SK-N-SH (cell line): ENCODE results near the gene CNTN4. TPM values are rescaled to one million over a fixed set of nuclear protein-coding genes. Genes with fewer than 3 reads are reported as not detected.

Source experiments
- CTCF ChIA-PET: fragments of 300-600, 350-600 bp; formaldehyde crosslinking; extraction: SDS; loops from one replicate; lab custom pipeline; 2021; lab: Yijun Ruan, JAX
- POLR2A ChIA-PET: fragments of 350-600 bp; sonication (Branson Sonifier 250); formaldehyde crosslinking; extraction: SDS; loops from one replicate; lab custom pipeline; 2020; ENCODE audit warnings: antibody characterized with exemption, inconsistent platforms; lab: Yijun Ruan, JAX
- DNase-seq: peaks from one replicate; pipeline ENCODE4 v3.0.0; 2012
- H2AFZ ChIP-seq: fragments of 200-600 bp; sonication (generic); 2 replicates; pipeline ENCODE4 v1.8.1; 2016; ENCODE audit warnings: antibody characterized with exemption, mild to moderate bottlenecking, low read depth
- H3F3A ChIP-seq: fragments of 200-600 bp; sonication (generic); replicated peaks from 2 replicates; pipeline ENCODE3; 2016; ENCODE audit warnings: antibody characterized with exemption, mild to moderate bottlenecking; ENCODE audit not compliant: insufficient read depth
- H3K27ac ChIP-seq, 2 experiments: fragments of 200-500 bp in 1 of 2; fragments of 200-600 bp in 1 of 2; sonication (Bioruptor generic) in 1 of 2; sonication (generic), shearing (Covaris generic) in 1 of 2; 2 replicates each; pipeline versions ENCODE4 v1.5.1 to v1.6.1; 2014 to 2016; ENCODE audit warnings: low read depth in 2 of 2, inconsistent platforms in 1 of 2, low read length in 1 of 2, mild to moderate bottlenecking in 1 of 2, mixed read lengths in 1 of 2
- H3K27me3 ChIP-seq: fragments of 200-600 bp; sonication (generic), shearing (Covaris generic); 2 replicates; pipeline ENCODE4 v1.6.1; 2016; ENCODE audit warnings: mixed run types; ENCODE audit not compliant: insufficient read depth
- H3K36me3 ChIP-seq, 2 experiments: fragments of 200-500 bp in 1 of 2; fragments of 200-600 bp in 1 of 2; sonication (Bioruptor generic) in 1 of 2; sonication (generic) in 1 of 2; replicated peaks in 1 of 2; 2 replicates each; pipeline versions ENCODE3 to v1.5.1; 2014 to 2016; ENCODE audit warnings: low read length in 1 of 2, mild to moderate bottlenecking in 1 of 2; ENCODE audit not compliant: insufficient read depth in 2 of 2, control insufficient read depth in 1 of 2
- H3K4me1 ChIP-seq, 2 experiments: fragments of 200-500 bp in 1 of 2; fragments of 200-600 bp in 1 of 2; sonication (Bioruptor generic) in 1 of 2; sonication (generic), shearing (Covaris generic) in 1 of 2; 2 replicates each; pipeline versions ENCODE4 v1.5.1 to v1.6.1; 2014 to 2016; ENCODE audit warnings: low read depth in 1 of 2, low read length in 1 of 2, mixed run types in 1 of 2; ENCODE audit not compliant: insufficient read depth in 2 of 2, control insufficient read depth in 1 of 2
- H3K4me2 ChIP-seq: fragments of 200-600 bp; sonication (generic), shearing (Covaris generic); 2 replicates; pipeline ENCODE4 v1.6.1; 2017; ENCODE audit warnings: mixed run types
- H3K4me3 ChIP-seq, 2 experiments: fragments of 200-500 bp in 1 of 2; fragments of 200-600 bp in 1 of 2; sonication (Bioruptor generic) in 1 of 2; sonication (generic), shearing (Covaris generic) in 1 of 2; 2 replicates each; pipeline versions ENCODE4 v1.5.1 to v1.8.1; 2014 to 2016; ENCODE audit warnings: low read depth in 2 of 2, inconsistent platforms in 1 of 2, low read length in 1 of 2, mild to moderate bottlenecking in 1 of 2, mixed read lengths in 1 of 2, moderate library complexity in 1 of 2
- H3K79me2 ChIP-seq: fragments of 200-600 bp; sonication (generic); 2 replicates; pipeline ENCODE4 v1.8.1; 2017; ENCODE audit warnings: mild to moderate bottlenecking; ENCODE audit not compliant: insufficient read depth
- H3K9ac ChIP-seq: fragments of 200-600 bp; sonication (generic); 2 replicates; pipeline ENCODE4 v1.6.1; 2017; ENCODE audit warnings: mixed run types
- H3K9me2 ChIP-seq: fragments of 200-600 bp; sonication (generic); 2 replicates; pipeline ENCODE4 v1.6.1; 2017; ENCODE audit warnings: mixed run types
- H3K9me3 ChIP-seq: fragments of 200-600 bp; sonication (generic); 2 replicates; pipeline ENCODE4 v1.6.1; 2017; ENCODE audit warnings: mixed run types, mild to moderate bottlenecking, moderate library complexity
- H4K20me1 ChIP-seq: fragments of 200-600 bp; sonication (generic); 2 replicates; pipeline ENCODE4 v1.6.1; 2017; ENCODE audit warnings: mild to moderate bottlenecking, mixed run types; ENCODE audit not compliant: insufficient read depth
- EP300 ChIP-seq, 2 experiments: IDR thresholded peaks; 2 replicates each; pipeline versions ENCODE4 v1.4.0 to v1.6.1; 2012; ENCODE audit warnings: borderline replicate concordance in 1 of 2, low read depth in 1 of 2, low read length in 1 of 2
- FOXJ3 ChIP-seq: sonication (generic); formaldehyde crosslinking; IDR thresholded peaks from 2 replicates; pipeline ENCODE4 v1.5.1; 2020; ENCODE audit warnings: mild to moderate bottlenecking, missing genetic modification reagents
- GABPA ChIP-seq: IDR thresholded peaks from 2 replicates; pipeline ENCODE4 v1.4.0; 2012; ENCODE audit warnings: low read depth, mild to moderate bottlenecking
- GATA2 ChIP-seq: sonication (generic); formaldehyde crosslinking; IDR thresholded peaks from 2 replicates; pipeline ENCODE4 v1.5.0; 2020; ENCODE audit warnings: mild to moderate bottlenecking, missing genetic modification reagents
- JUND ChIP-seq: IDR thresholded peaks from 2 replicates; pipeline ENCODE4 v1.4.0; 2012
- POLR2AphosphoS5 ChIP-seq: IDR thresholded peaks from 2 replicates; pipeline ENCODE4 v1.6.1; 2012; ENCODE audit warnings: low read depth, low read length
- RAD21 ChIP-seq: IDR thresholded peaks from 2 replicates; pipeline ENCODE4 v1.6.1; 2012; ENCODE audit warnings: mild to moderate bottlenecking, low read length
- REST ChIP-seq: IDR thresholded peaks from 2 replicates; pipeline ENCODE4 v1.6.1; 2012; ENCODE audit warnings: mild to moderate bottlenecking, low read depth, low read length, moderate library complexity
- RFX5 ChIP-seq: IDR thresholded peaks from 2 replicates; pipeline ENCODE4 v1.6.1; 2012; ENCODE audit warnings: mild to moderate bottlenecking, improper control_type of control experiment, low read length
- SIN3A ChIP-seq: IDR thresholded peaks from 2 replicates; pipeline ENCODE4 v1.6.1; 2012; ENCODE audit warnings: low read depth, mild to moderate bottlenecking, low read length, moderate library complexity, borderline replicate concordance
- TCF12 ChIP-seq: IDR thresholded peaks from 2 replicates; pipeline ENCODE4 v1.4.0; 2012
- WGBS: methylation state at CpG from one replicate; pipeline ENCODE4 v1.1.6; 2017; ENCODE audit warnings: low lambda C conversion rate; 5-methylcytosine and 5-hydroxymethylcytosine counted together
- polyA plus RNA-seq, 3 experiments: library from polyadenylated mRNA; depleted of rRNA; stranded (reverse); fragments of >200 nt; gene quantifications; 2 replicates each; pipeline ENCODE4 v1.2.3, GENCODE V29; 2012
- TF ChIP-seq, protein P1 (sequence below): IDR thresholded peaks from 2 replicates; pipeline ENCODE4 v1.4.0; 2012; ENCODE audit warnings: low read depth, borderline replicate concordance
- TF ChIP-seq, protein P2 (sequence below): fragments of 200-600 bp; sonication (generic); IDR thresholded peaks from 2 replicates; pipeline ENCODE4 v1.6.1; 2017; ENCODE audit warnings: antibody characterized with exemption, mild to moderate bottlenecking, moderate library complexity

Gene CNTN4
- polyA plus RNA-seq, 1 of the 3 experiments (the other 2 are of a cell fraction) = 0.12 TPM

GRCh38 chr3:2090095-2090911 lies 8.4 kb upstream of the CNTN4 start:
- Histone ChIP-seq H3K4me1 (no peaks in the 10 kb centered on the region; a peak in 1 of 4 replicates), H3K27me3 (no peaks in the 10 kb centered on the region), H4K20me1 (no peaks in the 10 kb centered on the region), H3K36me3 (no peaks in the 10 kb centered on the region), H3K79me2 (no peaks in the 10 kb centered on the region)
- WGBS = 52% methylated on average over 5 of the region's 5 CpGs
- DNase-seq = no peak
- POLR2A ChIA-PET = no interaction called here
- TF ChIP-seq TCF12 (no peak), RAD21 (peak; percentile 28; the same call in 1 of the 2 replicates)
- TF ChIP-seq, all 33 proteins: peak for 1
- no peak overlapping the region for H3K4me3 ChIP-seq
- no peaks in the 10 kb centered on the region for H3K9me2 ChIP-seq
- no peak overlapping the region for H3K9ac ChIP-seq
- H3K4me2 ChIP-seq = no peak overlapping the region
- no peak overlapping the region for H3K27ac ChIP-seq
- no peaks in the 10 kb centered on the region; the same call in 1 of the 2 replicates for H3K9me3 ChIP-seq
- CTCF ChIA-PET = interaction anchor here (1.7 kb wide), 1 partner anchor 16 kb away, joined by 4 read pairs; no protein-coding TSS in a partner anchor
- no peak overlapping the region for H2AFZ ChIP-seq
- H3F3A ChIP-seq = no peaks in the 10 kb centered on the region

GRCh38 chr3:2092758-2093157 lies 5.9 kb upstream of the CNTN4 start:
- TF ChIP-seq EP300 (IDR thresholded peaks at IDR 0.05; ENCODE audit: borderline replicate concordance in 1 of 2, low read depth in 1 of 2, low read length in 1 of 2) = peak in 1 of 2 experiments; percentile 40; a peak in 1 of 4 replicates
- TF ChIP-seq, protein P1, sequence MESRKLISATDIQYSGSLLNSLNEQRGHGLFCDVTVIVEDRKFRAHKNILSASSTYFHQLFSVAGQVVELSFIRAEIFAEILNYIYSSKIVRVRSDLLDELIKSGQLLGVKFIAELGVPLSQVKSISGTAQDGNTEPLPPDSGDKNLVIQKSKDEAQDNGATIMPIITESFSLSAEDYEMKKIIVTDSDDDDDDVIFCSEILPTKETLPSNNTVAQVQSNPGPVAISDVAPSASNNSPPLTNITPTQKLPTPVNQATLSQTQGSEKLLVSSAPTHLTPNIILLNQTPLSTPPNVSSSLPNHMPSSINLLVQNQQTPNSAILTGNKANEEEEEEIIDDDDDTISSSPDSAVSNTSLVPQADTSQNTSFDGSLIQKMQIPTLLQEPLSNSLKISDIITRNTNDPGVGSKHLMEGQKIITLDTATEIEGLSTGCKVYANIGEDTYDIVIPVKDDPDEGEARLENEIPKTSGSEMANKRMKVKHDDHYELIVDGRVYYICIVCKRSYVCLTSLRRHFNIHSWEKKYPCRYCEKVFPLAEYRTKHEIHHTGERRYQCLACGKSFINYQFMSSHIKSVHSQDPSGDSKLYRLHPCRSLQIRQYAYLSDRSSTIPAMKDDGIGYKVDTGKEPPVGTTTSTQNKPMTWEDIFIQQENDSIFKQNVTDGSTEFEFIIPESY = no peak
- no peak for TF ChIP-seq POLR2AphosphoS5
- peak; percentile 84 for TF ChIP-seq GATA2 (CRISPR knock-in tag)
- TF ChIP-seq GABPA = no peak

GRCh38 chr3:2094941-2095340 lies 3.7 kb upstream of the CNTN4 start:
- H3F3A ChIP-seq = no peaks in the 10 kb centered on the region
- TF ChIP-seq SIN3A (no peak), GATA2 (CRISPR knock-in tag) (no peak), REST (no peak), FOXJ3 (CRISPR knock-in tag) (no peak), RFX5 (no peak), EP300 (IDR thresholded peaks at IDR 0.05; ENCODE audit: borderline replicate concordance in 1 of 2, low read depth in 1 of 2, low read length in 1 of 2) (no peak), JUND (no peak)
- TF ChIP-seq, protein P2, sequence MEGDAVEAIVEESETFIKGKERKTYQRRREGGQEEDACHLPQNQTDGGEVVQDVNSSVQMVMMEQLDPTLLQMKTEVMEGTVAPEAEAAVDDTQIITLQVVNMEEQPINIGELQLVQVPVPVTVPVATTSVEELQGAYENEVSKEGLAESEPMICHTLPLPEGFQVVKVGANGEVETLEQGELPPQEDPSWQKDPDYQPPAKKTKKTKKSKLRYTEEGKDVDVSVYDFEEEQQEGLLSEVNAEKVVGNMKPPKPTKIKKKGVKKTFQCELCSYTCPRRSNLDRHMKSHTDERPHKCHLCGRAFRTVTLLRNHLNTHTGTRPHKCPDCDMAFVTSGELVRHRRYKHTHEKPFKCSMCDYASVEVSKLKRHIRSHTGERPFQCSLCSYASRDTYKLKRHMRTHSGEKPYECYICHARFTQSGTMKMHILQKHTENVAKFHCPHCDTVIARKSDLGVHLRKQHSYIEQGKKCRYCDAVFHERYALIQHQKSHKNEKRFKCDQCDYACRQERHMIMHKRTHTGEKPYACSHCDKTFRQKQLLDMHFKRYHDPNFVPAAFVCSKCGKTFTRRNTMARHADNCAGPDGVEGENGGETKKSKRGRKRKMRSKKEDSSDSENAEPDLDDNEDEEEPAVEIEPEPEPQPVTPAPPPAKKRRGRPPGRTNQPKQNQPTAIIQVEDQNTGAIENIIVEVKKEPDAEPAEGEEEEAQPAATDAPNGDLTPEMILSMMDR = no peak

More at GRCh38 chr3:2092758-2093157, 5.9 kb upstream of the CNTN4 start:
- Histone ChIP-seq H3K79me2 (no peaks in the 10 kb centered on the region), H3K4me1 (peaks cover 0 to 3% of the 10 kb centered on the region in 2 experiments; a peak in 2 of 4 replicates), H3F3A (no peaks in the 10 kb centered on the region), H3K9ac (no peak overlapping the region), H3K9me2 (no peaks in the 10 kb centered on the region), H2AFZ (no peak overlapping the region), H4K20me1 (no peaks in the 10 kb centered on the region), H3K27ac (no peak overlapping the region; a peak in 1 of 4 replicates), H3K4me3 (no peak overlapping the region), H3K27me3 (no peaks in the 10 kb centered on the region), H3K36me3 (no peaks in the 10 kb centered on the region), H3K4me2 (no peak overlapping the region), H3K9me3 (no peaks in the 10 kb centered on the region; the same call in 1 of the 2 replicates)
- WGBS = 25% methylated on average over 4 of the region's 4 CpGs
- POLR2A ChIA-PET = no interaction called here
- CTCF ChIA-PET = no interaction called here
- no peak for DNase-seq

More at GRCh38 chr3:2094941-2095340, 3.7 kb upstream of the CNTN4 start:
- Histone ChIP-seq H3K4me3 (no peak overlapping the region), H4K20me1 (no peaks in the 10 kb centered on the region), H3K9me2 (no peaks in the 10 kb centered on the region), H3K36me3 (no peaks in the 10 kb centered on the region), H3K9me3 (no peaks in the 10 kb centered on the region), H2AFZ (no peak overlapping the region), H3K79me2 (no peaks in the 10 kb centered on the region), H3K4me2 (no peak overlapping the region), H3K27me3 (no peaks in the 10 kb centered on the region), H3K4me1 (peaks cover 0 to 7% of the 10 kb centered on the region in 2 experiments; a peak in 2 of 4 replicates), H3K27ac (no peak overlapping the region), H3K9ac (no peak overlapping the region)
- 14% methylated on average over 3 of the region's 3 CpGs for WGBS
- ChIA-PET POLR2A (no interaction called here), CTCF (no interaction called here)
- no peak for DNase-seq
